Erythroblast (primary cell): ENCODE measurements around the gene NSD2.

Experiments used
- GATA1 ChIP-seq: IDR thresholded peaks from 2 replicates; pipeline ENCODE4 v1.6.1; 2011; ENCODE audit warnings: low read depth, mild to moderate bottlenecking, control low read depth, low read length, moderate library complexity
- POLR2A ChIP-seq: IDR thresholded peaks from 2 replicates; pipeline ENCODE4 v1.6.1; 2011; ENCODE audit warnings: mild to moderate bottlenecking, low read length

DNA sequence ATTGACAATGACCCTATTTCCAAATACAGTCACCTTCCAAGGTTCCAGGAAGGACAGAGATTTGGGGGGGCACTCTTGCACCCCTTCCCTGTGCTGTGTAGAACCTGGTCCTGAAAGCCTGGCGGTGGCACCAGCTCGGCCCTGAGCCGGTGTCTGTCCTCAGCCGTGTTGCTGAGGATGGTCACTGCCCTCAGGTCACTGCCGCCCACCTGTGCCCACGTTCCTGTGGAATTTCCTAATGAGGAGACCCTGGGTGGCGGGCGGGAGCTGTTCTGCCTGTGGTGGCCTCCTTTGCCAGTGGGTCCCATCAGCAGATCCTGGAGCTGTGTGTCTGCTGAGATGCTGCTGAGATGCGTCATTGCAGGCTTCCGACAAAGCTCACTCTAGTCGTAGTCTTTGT lies 104.7 kb downstream of the NSD2 start:
- TF ChIP-seq POLR2A: no peak
- TF ChIP-seq GATA1: no peak
